ENCODE data around the gene CAMK2N2.

The CAMK2N2 gene

DNA sequence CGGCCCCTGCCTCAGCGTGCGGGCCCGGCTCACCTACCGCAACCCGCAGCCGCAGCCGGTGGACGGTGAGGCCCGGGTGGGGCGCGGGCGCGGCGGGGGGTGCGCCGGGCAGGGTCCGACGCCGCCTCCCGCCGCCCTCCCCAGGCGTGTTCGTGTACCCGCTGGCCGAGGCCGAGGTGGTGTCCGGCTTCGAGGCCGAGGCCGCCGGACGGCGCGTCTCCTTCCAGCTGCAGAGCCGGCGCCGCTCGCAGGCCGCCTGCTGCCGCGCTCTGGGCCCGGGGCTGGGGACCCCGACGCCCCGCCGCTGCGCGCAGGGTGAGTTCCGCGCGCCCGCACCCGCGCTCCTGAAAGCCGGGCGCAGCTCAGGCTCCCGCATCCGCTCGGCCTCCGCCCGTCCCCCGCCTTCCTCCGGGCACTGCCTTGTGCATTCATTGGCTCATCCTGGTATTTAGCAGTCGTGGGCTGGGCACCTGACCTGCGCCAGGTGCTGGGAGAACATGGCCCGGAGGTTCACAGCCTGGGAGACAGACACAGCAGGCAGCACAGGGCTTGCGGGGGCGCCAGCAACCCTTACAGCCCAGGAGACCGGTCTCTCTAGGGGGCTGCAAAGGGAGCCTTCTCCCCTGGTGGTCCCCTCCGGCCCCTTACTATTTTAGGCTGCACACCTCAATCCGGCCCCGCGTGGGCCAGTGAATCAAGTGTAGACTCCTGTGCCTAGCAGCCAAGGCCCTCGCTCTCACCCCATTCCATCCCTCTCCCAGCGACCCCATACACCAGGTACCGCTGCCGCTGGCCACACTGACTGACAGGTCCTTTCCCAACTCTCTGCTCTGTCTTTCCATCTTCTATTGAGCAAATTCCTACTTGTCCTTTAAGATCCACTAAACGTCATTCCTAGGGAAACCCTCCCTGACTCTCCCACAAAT is 30.5 kb downstream of the CAMK2N2 start:
- no peak overlapping the region for H3K4me3 ChIP-seq (replicated peaks; ENCODE audit: insufficient read depth, low read length)
- DNase-seq (ENCODE audit: low read depth in 1 of 2, low spot score in 1 of 2) = no peak
- TF ChIP-seq SPI1 (IDR thresholded peaks at IDR 0.05; ENCODE audit: borderline replicate concordance, low read depth) = no peak
- TF ChIP-seq POLR2AphosphoS5 (IDR thresholded peaks at IDR 0.05; ENCODE audit: low read depth) = no peak
- TF ChIP-seq REST (IDR thresholded peaks at IDR 0.05; ENCODE audit: insufficient replicate concordance, low read depth) = no peak
- no peak for TF ChIP-seq GABPA (IDR thresholded peaks at IDR 0.05; ENCODE audit: low read depth)
- TF ChIP-seq, protein P1, sequence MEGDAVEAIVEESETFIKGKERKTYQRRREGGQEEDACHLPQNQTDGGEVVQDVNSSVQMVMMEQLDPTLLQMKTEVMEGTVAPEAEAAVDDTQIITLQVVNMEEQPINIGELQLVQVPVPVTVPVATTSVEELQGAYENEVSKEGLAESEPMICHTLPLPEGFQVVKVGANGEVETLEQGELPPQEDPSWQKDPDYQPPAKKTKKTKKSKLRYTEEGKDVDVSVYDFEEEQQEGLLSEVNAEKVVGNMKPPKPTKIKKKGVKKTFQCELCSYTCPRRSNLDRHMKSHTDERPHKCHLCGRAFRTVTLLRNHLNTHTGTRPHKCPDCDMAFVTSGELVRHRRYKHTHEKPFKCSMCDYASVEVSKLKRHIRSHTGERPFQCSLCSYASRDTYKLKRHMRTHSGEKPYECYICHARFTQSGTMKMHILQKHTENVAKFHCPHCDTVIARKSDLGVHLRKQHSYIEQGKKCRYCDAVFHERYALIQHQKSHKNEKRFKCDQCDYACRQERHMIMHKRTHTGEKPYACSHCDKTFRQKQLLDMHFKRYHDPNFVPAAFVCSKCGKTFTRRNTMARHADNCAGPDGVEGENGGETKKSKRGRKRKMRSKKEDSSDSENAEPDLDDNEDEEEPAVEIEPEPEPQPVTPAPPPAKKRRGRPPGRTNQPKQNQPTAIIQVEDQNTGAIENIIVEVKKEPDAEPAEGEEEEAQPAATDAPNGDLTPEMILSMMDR (IDR thresholded peaks at IDR 0.05; ENCODE audit: insufficient read depth, low read length) = no peak
- H3K27me3 ChIP-seq (ENCODE audit: insufficient read depth, poor library complexity, severe bottlenecking) = peaks cover 42% of the 10 kb centered on the region
- no peak overlapping the region for H3K27ac ChIP-seq (replicated peaks)

GRCh38 chr3:184230081-184230602 is 31.2 kb downstream of the CAMK2N2 start:
- Histone ChIP-seq H3K27ac (replicated peaks) (no peak overlapping the region), H3K4me3 (replicated peaks; ENCODE audit: insufficient read depth, low read length) (no peak overlapping the region), H3K27me3 (ENCODE audit: insufficient read depth, poor library complexity, severe bottlenecking) (peaks cover 42% of the 10 kb centered on the region)
- no peak for DNase-seq (ENCODE audit: low read depth in 1 of 2, low spot score in 1 of 2)
- no peak for TF ChIP-seq POLR2AphosphoS5 (IDR thresholded peaks at IDR 0.05; ENCODE audit: low read depth)
- no peak for TF ChIP-seq SPI1 (IDR thresholded peaks at IDR 0.05; ENCODE audit: borderline replicate concordance, low read depth)
- no peak for TF ChIP-seq GABPA (IDR thresholded peaks at IDR 0.05; ENCODE audit: low read depth)
- TF ChIP-seq, protein P1 (IDR thresholded peaks at IDR 0.05; ENCODE audit: insufficient read depth, low read length) = no peak
- no peak for TF ChIP-seq REST (IDR thresholded peaks at IDR 0.05; ENCODE audit: insufficient replicate concordance, low read depth)

DNA sequence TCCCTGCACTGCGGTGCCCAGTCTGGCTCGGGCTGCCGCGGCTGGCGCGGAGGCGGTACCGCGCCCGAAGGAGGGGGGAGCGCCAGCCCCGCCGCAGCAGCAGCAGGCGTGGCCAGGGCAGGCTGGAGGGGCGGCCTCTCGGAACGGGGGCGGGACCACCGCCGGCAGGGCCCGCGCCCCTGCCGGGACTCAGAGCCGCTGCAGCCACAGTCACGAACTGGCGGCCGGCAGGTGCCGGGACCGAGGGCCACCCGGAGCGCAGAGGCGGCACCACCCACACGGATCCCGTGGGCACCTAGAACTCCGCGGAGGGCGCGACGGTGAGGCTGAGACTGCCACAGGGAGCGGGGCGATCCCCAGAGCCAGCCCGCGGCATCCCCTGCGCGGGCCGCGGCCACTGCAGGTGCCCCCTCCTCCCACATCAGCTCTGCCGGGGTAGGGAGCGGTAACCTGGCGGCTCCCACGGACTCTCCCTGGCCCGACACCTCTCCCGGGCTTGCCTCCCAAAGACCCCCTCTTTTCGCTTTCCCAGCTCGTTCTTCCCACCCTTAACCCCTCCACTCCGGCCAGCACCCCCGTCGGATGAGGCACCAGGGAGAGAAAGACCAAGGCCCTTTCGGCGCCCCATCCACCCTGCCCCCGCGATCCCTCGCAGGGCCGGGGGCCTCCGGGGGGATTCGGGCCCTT is 31.8 kb downstream of the CAMK2N2 start, which contains the start of gene VWA5B2:
VWA5B2 (plus strand) TSS at position 192 of the 687 bp plus-strand sequence. CDS start 944 bp downstream, outside the sequence.
- Histone ChIP-seq H3K27ac (replicated peaks) (no peak within 1 kb of the TSS), H3K4me3 (replicated peaks; ENCODE audit: insufficient read depth, low read length) (no peak within 1 kb of the TSS), H3K27me3 (ENCODE audit: insufficient read depth, poor library complexity, severe bottlenecking) (peaks cover 42% of the 10 kb centered on the region)
- DNase-seq (ENCODE audit: low read depth in 1 of 2, low spot score in 1 of 2) = no peak
- TF ChIP-seq GABPA (IDR thresholded peaks at IDR 0.05; ENCODE audit: low read depth) (no peak), REST (IDR thresholded peaks at IDR 0.05; ENCODE audit: insufficient replicate concordance, low read depth) (no peak), POLR2AphosphoS5 (IDR thresholded peaks at IDR 0.05; ENCODE audit: low read depth) (no peak), SPI1 (IDR thresholded peaks at IDR 0.05; ENCODE audit: borderline replicate concordance, low read depth) (no peak)
- TF ChIP-seq, protein P1 (IDR thresholded peaks at IDR 0.05; ENCODE audit: insufficient read depth, low read length) = no peak

Measured in HL-60 (cell line).